Activated CD4-positive, alpha-beta T cell treated with anti-CD3 and anti-CD28 coated beads, Interleukin-2, Interleukin-6, amounts not matched to agents 100 ng/mL and 50 ng/mL, durations not matched to agents 16 hours and 8 hours (primary cell): ENCODE results near the gene ANKIB1.
"Not testable (repeated sequence)": the region's sequence is repeated elsewhere in the genome, so short reads cannot be mapped to it uniquely, and the experiment has no call there.

ENCODE experiments used
- DNase-seq: peaks from one replicate; pipeline ENCODE4 v3.0.0-alpha.2; 2020

ANKIB1 gene

GRCh38 chr7:92331508-92331907 lies 85.7 kb downstream of the ANKIB1 start:
- no peak for DNase-seq

- DNase-seq, result no peak
Observed at GRCh38 chr7:92332782-92333181, 87.0 kb downstream of the ANKIB1 start.

GRCh38 chr7:92333866-92334265 lies 88.1 kb downstream of the ANKIB1 start:
- DNase-seq, result no peak

GRCh38 chr7:92335574-92335973 lies 89.8 kb downstream of the ANKIB1 start:
- DNase-seq, result no peak

- no peak for DNase-seq
Observed at GRCh38 chr7:92336662-92337340, 91.0 kb downstream of the ANKIB1 start.

GRCh38 chr7:92340016-92340415 lies 94.2 kb downstream of the ANKIB1 start:
- DNase-seq, result no peak

GRCh38 chr7:92343714-92344113 lies 97.9 kb downstream of the ANKIB1 start:
- DNase-seq, result no peak

GRCh38 chr7:92352009-92352408 lies 106.2 kb downstream of the ANKIB1 start:
- no peak for DNase-seq

GRCh38 chr7:92354214-92354613 lies 108.4 kb downstream of the ANKIB1 start:
- no peak for DNase-seq

GRCh38 chr7:92356406-92356805 lies 110.6 kb downstream of the ANKIB1 start:
- no peak for DNase-seq

- no peak for DNase-seq
Observed at GRCh38 chr7:92357260-92357659, 111.5 kb downstream of the ANKIB1 start.

GRCh38 chr7:92359179-92359578 lies 113.4 kb downstream of the ANKIB1 start:
- not testable (repeated sequence) for DNase-seq

- DNase-seq, result no peak
Observed at GRCh38 chr7:92359801-92360200, 114.0 kb downstream of the ANKIB1 start.

- DNase-seq, result peak; percentile 16
Observed at GRCh38 chr7:92360387-92360786, 114.6 kb downstream of the ANKIB1 start.

GRCh38 chr7:92362131-92362530 lies 116.4 kb downstream of the ANKIB1 start:
- DNase-seq, result no peak

- DNase-seq, result no peak
Observed at GRCh38 chr7:92366730-92367129, 121.0 kb downstream of the ANKIB1 start.

GRCh38 chr7:92368741-92369140 lies 123.0 kb downstream of the ANKIB1 start:
- no peak for DNase-seq

- no peak for DNase-seq
Observed at GRCh38 chr7:92375013-92375412, 129.2 kb downstream of the ANKIB1 start.

- DNase-seq, result no peak
Observed at GRCh38 chr7:92391071-92391470, 145.3 kb downstream of the ANKIB1 start.

GRCh38 chr7:92397542-92397941 lies 151.8 kb downstream of the ANKIB1 start:
- no peak for DNase-seq

GRCh38 chr7:92400013-92400412 lies 154.2 kb downstream of the ANKIB1 start:
- DNase-seq, result no peak

GRCh38 chr7:92402920-92403759 lies 157.4 kb downstream of the ANKIB1 start:
- no peak for DNase-seq

- no peak for DNase-seq
Observed at GRCh38 chr7:92403760-92404074, 157.9 kb downstream of the ANKIB1 start.

- DNase-seq, result peak; percentile 32
Observed at GRCh38 chr7:92404170-92404614, 158.4 kb downstream of the ANKIB1 start.

GRCh38 chr7:92409357-92409756 lies 163.6 kb downstream of the ANKIB1 start:
- no peak for DNase-seq
